ENCODE results near the gene ERFL. TPM values are rescaled to one million over a fixed set of nuclear protein-coding genes. Genes with fewer than 3 reads are reported as not detected.

The ERFL gene
- total and polyA plus RNA-seq, 2 of the 8 experiments (the other 6 are each of a cell fraction or from before 2014, with no cell fraction given): 0.12 TPM; not detected in 1

DNA sequence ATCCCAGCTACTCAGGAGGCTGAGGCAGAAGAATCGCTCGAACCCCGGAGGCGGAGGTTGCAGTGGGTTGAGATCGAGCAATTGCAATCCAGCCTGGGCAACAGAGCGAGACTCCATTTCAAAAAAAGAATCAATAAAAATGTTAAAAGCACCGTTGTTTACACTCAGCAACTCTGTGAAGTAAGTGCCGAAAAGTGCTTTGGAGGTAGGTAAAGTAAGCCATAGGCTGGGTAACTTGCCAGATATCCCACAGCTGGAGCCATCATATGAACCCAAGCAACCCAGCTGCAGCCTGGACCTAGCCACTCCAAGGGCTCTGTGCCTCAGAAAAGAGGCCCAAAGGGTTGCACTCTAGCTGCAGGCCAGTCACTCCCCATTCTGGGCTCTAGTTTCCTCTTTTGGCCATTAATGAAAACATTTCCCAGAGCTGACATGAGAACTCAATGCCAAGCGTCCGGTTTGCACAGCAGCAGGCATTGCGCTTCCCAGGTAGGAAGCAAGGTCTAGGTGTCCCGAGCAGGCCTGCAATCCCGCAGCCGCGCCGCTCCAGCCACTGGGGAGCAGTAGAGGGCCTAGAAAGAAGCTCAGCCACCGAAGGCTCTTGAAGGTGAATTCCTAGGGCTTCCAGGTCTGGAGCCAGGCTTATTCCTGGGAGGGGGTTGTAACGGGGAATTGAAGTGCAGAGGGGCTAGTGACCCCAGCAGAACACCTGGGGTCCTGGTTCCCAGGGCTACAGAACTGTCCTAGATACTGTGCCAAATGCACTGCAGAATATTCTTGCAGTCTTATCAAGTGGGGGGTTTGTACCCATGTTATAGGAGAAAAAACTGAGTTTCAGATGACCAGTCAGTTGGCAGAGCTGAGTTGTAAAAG lies 55.2 kb downstream of the ERFL start (continued):
- TF ChIP-seq, protein P1, sequence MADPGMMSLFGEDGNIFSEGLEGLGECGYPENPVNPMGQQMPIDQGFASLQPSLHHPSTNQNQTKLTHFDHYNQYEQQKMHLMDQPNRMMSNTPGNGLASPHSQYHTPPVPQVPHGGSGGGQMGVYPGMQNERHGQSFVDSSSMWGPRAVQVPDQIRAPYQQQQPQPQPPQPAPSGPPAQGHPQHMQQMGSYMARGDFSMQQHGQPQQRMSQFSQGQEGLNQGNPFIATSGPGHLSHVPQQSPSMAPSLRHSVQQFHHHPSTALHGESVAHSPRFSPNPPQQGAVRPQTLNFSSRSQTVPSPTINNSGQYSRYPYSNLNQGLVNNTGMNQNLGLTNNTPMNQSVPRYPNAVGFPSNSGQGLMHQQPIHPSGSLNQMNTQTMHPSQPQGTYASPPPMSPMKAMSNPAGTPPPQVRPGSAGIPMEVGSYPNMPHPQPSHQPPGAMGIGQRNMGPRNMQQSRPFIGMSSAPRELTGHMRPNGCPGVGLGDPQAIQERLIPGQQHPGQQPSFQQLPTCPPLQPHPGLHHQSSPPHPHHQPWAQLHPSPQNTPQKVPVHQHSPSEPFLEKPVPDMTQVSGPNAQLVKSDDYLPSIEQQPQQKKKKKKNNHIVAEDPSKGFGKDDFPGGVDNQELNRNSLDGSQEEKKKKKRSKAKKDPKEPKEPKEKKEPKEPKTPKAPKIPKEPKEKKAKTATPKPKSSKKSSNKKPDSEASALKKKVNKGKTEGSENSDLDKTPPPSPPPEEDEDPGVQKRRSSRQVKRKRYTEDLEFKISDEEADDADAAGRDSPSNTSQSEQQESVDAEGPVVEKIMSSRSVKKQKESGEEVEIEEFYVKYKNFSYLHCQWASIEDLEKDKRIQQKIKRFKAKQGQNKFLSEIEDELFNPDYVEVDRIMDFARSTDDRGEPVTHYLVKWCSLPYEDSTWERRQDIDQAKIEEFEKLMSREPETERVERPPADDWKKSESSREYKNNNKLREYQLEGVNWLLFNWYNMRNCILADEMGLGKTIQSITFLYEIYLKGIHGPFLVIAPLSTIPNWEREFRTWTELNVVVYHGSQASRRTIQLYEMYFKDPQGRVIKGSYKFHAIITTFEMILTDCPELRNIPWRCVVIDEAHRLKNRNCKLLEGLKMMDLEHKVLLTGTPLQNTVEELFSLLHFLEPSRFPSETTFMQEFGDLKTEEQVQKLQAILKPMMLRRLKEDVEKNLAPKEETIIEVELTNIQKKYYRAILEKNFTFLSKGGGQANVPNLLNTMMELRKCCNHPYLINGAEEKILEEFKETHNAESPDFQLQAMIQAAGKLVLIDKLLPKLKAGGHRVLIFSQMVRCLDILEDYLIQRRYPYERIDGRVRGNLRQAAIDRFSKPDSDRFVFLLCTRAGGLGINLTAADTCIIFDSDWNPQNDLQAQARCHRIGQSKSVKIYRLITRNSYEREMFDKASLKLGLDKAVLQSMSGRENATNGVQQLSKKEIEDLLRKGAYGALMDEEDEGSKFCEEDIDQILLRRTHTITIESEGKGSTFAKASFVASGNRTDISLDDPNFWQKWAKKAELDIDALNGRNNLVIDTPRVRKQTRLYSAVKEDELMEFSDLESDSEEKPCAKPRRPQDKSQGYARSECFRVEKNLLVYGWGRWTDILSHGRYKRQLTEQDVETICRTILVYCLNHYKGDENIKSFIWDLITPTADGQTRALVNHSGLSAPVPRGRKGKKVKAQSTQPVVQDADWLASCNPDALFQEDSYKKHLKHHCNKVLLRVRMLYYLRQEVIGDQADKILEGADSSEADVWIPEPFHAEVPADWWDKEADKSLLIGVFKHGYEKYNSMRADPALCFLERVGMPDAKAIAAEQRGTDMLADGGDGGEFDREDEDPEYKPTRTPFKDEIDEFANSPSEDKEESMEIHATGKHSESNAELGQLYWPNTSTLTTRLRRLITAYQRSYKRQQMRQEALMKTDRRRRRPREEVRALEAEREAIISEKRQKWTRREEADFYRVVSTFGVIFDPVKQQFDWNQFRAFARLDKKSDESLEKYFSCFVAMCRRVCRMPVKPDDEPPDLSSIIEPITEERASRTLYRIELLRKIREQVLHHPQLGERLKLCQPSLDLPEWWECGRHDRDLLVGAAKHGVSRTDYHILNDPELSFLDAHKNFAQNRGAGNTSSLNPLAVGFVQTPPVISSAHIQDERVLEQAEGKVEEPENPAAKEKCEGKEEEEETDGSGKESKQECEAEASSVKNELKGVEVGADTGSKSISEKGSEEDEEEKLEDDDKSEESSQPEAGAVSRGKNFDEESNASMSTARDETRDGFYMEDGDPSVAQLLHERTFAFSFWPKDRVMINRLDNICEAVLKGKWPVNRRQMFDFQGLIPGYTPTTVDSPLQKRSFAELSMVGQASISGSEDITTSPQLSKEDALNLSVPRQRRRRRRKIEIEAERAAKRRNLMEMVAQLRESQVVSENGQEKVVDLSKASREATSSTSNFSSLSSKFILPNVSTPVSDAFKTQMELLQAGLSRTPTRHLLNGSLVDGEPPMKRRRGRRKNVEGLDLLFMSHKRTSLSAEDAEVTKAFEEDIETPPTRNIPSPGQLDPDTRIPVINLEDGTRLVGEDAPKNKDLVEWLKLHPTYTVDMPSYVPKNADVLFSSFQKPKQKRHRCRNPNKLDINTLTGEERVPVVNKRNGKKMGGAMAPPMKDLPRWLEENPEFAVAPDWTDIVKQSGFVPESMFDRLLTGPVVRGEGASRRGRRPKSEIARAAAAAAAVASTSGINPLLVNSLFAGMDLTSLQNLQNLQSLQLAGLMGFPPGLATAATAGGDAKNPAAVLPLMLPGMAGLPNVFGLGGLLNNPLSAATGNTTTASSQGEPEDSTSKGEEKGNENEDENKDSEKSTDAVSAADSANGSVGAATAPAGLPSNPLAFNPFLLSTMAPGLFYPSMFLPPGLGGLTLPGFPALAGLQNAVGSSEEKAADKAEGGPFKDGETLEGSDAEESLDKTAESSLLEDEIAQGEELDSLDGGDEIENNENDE (IDR thresholded peaks at IDR 0.05; ENCODE audit: insufficient replicate concordance, low read length): peak; percentile 37
- no peak for TF ChIP-seq EGR1 (IDR thresholded peaks at IDR 0.05; ENCODE audit: borderline replicate concordance, low read depth, low read length)
- TF ChIP-seq KDM5A (IDR thresholded peaks at IDR 0.05; ENCODE audit: low read length): no peak
- TF ChIP-seq YY1 (IDR thresholded peaks at IDR 0.05; ENCODE audit: low read depth, low read length): no peak
- TF ChIP-seq, protein P2, sequence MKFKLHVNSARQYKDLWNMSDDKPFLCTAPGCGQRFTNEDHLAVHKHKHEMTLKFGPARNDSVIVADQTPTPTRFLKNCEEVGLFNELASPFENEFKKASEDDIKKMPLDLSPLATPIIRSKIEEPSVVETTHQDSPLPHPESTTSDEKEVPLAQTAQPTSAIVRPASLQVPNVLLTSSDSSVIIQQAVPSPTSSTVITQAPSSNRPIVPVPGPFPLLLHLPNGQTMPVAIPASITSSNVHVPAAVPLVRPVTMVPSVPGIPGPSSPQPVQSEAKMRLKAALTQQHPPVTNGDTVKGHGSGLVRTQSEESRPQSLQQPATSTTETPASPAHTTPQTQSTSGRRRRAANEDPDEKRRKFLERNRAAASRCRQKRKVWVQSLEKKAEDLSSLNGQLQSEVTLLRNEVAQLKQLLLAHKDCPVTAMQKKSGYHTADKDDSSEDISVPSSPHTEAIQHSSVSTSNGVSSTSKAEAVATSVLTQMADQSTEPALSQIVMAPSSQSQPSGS (IDR thresholded peaks at IDR 0.05; ENCODE audit: low read length): no peak
- TF ChIP-seq CHD1 (IDR thresholded peaks at IDR 0.05; ENCODE audit: low read depth, low read length): no peak
- peak; percentile 19; the same call in 1 of the 2 replicates for TF ChIP-seq TEAD4 (IDR thresholded peaks at IDR 0.05; ENCODE audit: low read depth, low read length)
- 0 out of 2 replicates have a peak, but pooled peaks have one; percentile 30 for TF ChIP-seq CHD2 (IDR thresholded peaks at IDR 0.05; ENCODE audit: low read length)

Measured in H1 (cell line).